Karpas-422 (cell line): ENCODE results near the gene FRS2. TPM values are rescaled to one million over a fixed set of nuclear protein-coding genes. Genes with fewer than 3 reads are reported as not detected.

Experiments used
- DNase-seq: peaks from one replicate; pipeline ENCODE4 v3.0.0-alpha.2; 2015
- H2AFZ ChIP-seq: fragments of 200-600 bp; sonication (generic); 2 replicates; pipeline ENCODE4 v1.6.1; 2014; ENCODE audit warnings: antibody characterized with exemption, low read length, mixed read lengths
- H3K27ac ChIP-seq: fragments of 200-600 bp; sonication (generic); 2 replicates; pipeline ENCODE4 v1.5.1; 2014; ENCODE audit warnings: mild to moderate bottlenecking, low read length, moderate library complexity
- H3K27me3 ChIP-seq: fragments of 200-600 bp; sonication (generic); 2 replicates; pipeline ENCODE4 v1.6.1; 2014; ENCODE audit warnings: low read length, mixed read lengths
- H3K36me3 ChIP-seq: fragments of 200-600 bp; sonication (generic); 2 replicates; pipeline ENCODE4 v1.6.1; 2014; ENCODE audit warnings: low read length, mixed read lengths; ENCODE audit not compliant: insufficient read depth
- H3K4me1 ChIP-seq: fragments of 200-600 bp; sonication (generic); 2 replicates; pipeline ENCODE4 v1.6.1; 2014; ENCODE audit warnings: mild to moderate bottlenecking, low read length, mixed read lengths
- H3K4me2 ChIP-seq: fragments of 200-600 bp; sonication (generic); 2 replicates; pipeline ENCODE4 v1.6.1; 2014; ENCODE audit warnings: low read length, low read depth, mild to moderate bottlenecking; ENCODE audit not compliant: poor library complexity, severe bottlenecking
- H3K4me3 ChIP-seq: fragments of 200-600 bp; sonication (generic); 2 replicates; pipeline ENCODE4 v1.5.1; 2014; ENCODE audit warnings: mild to moderate bottlenecking, antibody characterized with exemption, low read length, mixed read lengths
- H3K79me2 ChIP-seq: fragments of 200-600 bp; sonication (generic); 2 replicates; pipeline ENCODE4 v1.6.1; 2014; ENCODE audit warnings: mild to moderate bottlenecking, low read length, mixed read lengths
- H3K9ac ChIP-seq: fragments of 200-600 bp; sonication (generic); 2 replicates; pipeline ENCODE4 v1.6.0; 2014; ENCODE audit warnings: low read length
- H3K9me2 ChIP-seq: fragments of 200-600 bp; sonication (generic), shearing (Covaris generic); replicated peaks from 2 replicates; pipeline ENCODE4 v1.6.0; 2014; ENCODE audit warnings: mild to moderate bottlenecking, low read length, moderate library complexity; ENCODE audit not compliant: insufficient read depth
- H3K9me3 ChIP-seq: fragments of 300-700, 200-600 bp; sonication (generic); 2 replicates; pipeline ENCODE4 v1.6.1; 2014; ENCODE audit warnings: low read length, mixed read lengths
- H4K20me1 ChIP-seq: fragments of 200-600 bp; sonication (generic); 2 replicates; pipeline ENCODE4 v1.6.1; 2014; ENCODE audit warnings: mild to moderate bottlenecking, antibody characterized with exemption, low read length, low read depth; ENCODE audit not compliant: insufficient read depth
- total RNA-seq: library from RNA; depleted of rRNA; stranded (reverse); fragments of >200 nt; shearing (Covaris generic); gene quantifications from 2 replicates; pipeline ENCODE4 v1.2.3, GENCODE V29; 2014; ENCODE audit warnings: low replicate concordance

The FRS2 gene
- total RNA-seq, 1 experiment from 2014 or later = 26.1 TPM

DNA sequence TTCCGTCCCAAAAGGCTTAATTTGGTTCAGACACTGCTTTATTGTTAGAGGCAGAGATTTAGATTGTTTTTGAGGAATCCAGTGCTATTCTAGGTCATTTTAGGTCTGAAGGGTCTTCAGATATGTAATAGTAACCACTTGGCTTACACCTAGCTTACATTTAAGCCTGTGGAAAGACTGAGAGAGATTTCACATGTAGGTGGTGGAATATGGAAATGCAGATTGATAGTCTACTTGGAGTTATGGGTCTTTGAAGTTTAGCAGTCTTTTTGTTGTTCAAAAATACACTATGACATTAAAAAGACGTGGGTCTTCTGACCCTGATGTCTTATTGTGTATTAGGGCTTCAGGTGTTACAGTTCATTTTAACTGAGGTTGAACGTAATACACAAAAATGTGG is 63.7 kb downstream of the FRS2 start:
- Histone ChIP-seq H3K9me3 (no peaks in the 10 kb centered on the region), H3K9me2 (no peaks in the 10 kb centered on the region), H3K79me2 (peaks cover 79% of the 10 kb centered on the region), H3K27me3 (no peaks in the 10 kb centered on the region), H2AFZ (no peak overlapping the region), H4K20me1 (no peaks in the 10 kb centered on the region), H3K4me1 (peaks cover 2% of the 10 kb centered on the region), H3K9ac (no peak overlapping the region), H3K36me3 (no peaks in the 10 kb centered on the region; the same call in 1 of the 2 replicates), H3K4me3 (no peak overlapping the region), H3K4me2 (no peak overlapping the region), H3K27ac (no peak overlapping the region)
- no peak for DNase-seq

DNA sequence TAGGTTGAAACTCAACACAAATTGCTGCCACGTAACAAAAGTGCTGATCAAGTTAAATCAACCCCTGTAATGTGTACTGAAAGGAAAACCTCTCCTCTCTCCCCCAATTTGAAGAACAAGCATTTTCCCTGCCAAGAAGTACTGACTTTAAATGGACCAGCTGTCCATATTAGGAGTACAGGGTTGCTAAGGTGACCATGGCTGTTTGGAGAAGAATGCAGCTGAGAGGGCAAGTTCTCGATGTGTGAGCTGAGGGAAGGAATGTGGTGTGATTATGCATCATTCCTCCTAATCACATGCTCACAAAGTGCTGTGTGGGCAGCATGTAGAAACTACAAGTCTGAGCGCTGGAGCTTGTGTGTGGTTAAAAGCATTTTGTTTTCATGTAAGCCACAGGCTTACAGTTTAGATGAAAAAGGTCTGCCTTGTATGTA is 64.2 kb downstream of the FRS2 start:
- H3K4me3 ChIP-seq = no peak overlapping the region
- H3K9ac ChIP-seq = no peak overlapping the region
- H3K27ac ChIP-seq = no peak overlapping the region
- H3K4me1 ChIP-seq = no peaks in the 10 kb centered on the region
- no peaks in the 10 kb centered on the region for H3K9me2 ChIP-seq
- peaks cover 79% of the 10 kb centered on the region for H3K79me2 ChIP-seq
- H3K27me3 ChIP-seq = no peaks in the 10 kb centered on the region
- no peaks in the 10 kb centered on the region; the same call in 1 of the 2 replicates for H3K36me3 ChIP-seq
- no peak overlapping the region for H2AFZ ChIP-seq
- no peaks in the 10 kb centered on the region for H4K20me1 ChIP-seq
- H3K9me3 ChIP-seq = no peaks in the 10 kb centered on the region
- no peak for DNase-seq
- no peak overlapping the region for H3K4me2 ChIP-seq

GRCh38 chr12:69540987-69541386 is 70.8 kb downstream of the FRS2 start:
- Histone ChIP-seq H4K20me1 (no peaks in the 10 kb centered on the region), H3K4me2 (no peak overlapping the region), H3K9me2 (no peaks in the 10 kb centered on the region), H3K9me3 (0 out of 2 replicates have a peak, but pooled peaks cover 5% of the 10 kb centered on the region), H2AFZ (no peak overlapping the region), H3K9ac (no peak overlapping the region), H3K4me3 (no peak overlapping the region), H3K27me3 (no peaks in the 10 kb centered on the region), H3K4me1 (no peaks in the 10 kb centered on the region), H3K79me2 (peaks cover 27% of the 10 kb centered on the region), H3K36me3 (peaks cover 11% of the 10 kb centered on the region), H3K27ac (no peak overlapping the region)
- no peak for DNase-seq

DNA sequence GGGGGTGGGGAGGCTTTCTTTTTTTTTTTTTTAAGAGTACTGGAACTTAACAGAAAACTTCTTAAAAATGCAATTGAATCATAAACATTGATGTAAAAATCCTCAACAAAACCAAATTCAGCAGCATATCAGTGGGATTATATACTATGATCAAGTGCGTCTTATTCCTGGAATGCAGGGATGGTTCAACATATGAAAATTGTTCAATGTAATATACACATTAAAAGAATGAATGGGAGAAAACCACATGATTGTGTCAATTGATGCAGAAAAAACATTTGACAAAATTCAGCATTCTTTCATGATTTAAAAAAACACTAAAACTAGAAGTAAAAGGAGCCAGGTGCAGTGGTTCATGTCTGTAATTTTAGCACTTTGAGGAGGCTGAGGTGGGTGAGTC is 73.9 kb downstream of the FRS2 start:
- H3K27me3 ChIP-seq = no peaks in the 10 kb centered on the region
- peaks cover 11% of the 10 kb centered on the region for H3K36me3 ChIP-seq
- H2AFZ ChIP-seq = no peak overlapping the region
- H3K4me3 ChIP-seq = no peak overlapping the region
- H3K9ac ChIP-seq = no peak overlapping the region
- no peak for DNase-seq
- peaks cover 12% of the 10 kb centered on the region for H3K4me1 ChIP-seq
- no peak overlapping the region for H3K4me2 ChIP-seq
- no peak overlapping the region for H3K27ac ChIP-seq
- H4K20me1 ChIP-seq = no peaks in the 10 kb centered on the region
- 0 out of 2 replicates have a peak, but pooled peaks cover 10% of the 10 kb centered on the region for H3K79me2 ChIP-seq
- H3K9me3 ChIP-seq = 0 out of 2 replicates have a peak, but pooled peaks cover 5% of the 10 kb centered on the region
- no peaks in the 10 kb centered on the region for H3K9me2 ChIP-seq

DNA sequence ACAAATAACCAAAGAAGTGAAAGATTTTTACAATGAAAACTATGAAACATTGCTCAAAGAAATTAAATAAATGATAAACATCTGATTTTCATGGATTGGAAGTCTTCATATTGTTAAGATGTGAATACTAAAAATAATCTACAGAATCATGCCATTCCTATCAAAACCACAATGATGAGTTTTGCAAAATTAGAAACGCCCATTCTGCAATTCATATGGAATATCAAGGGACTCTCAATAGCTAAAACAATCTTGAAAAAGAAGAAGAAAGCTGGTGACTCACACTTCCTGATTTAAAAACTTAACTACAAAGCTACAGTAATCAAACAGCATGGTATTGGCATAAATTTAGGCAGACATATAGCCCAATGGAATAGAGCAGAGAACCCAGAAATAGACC is 74.9 kb downstream of the FRS2 start:
- Histone ChIP-seq H3K4me1 (peaks cover 18% of the 10 kb centered on the region), H3K4me3 (no peak overlapping the region), H3K79me2 (peaks cover 16% of the 10 kb centered on the region), H3K9me3 (0 out of 2 replicates have a peak, but pooled peaks cover 5% of the 10 kb centered on the region), H3K9ac (no peak overlapping the region), H3K27me3 (no peaks in the 10 kb centered on the region), H3K27ac (no peak overlapping the region), H3K36me3 (peaks cover 11% of the 10 kb centered on the region), H2AFZ (no peak overlapping the region), H3K9me2 (no peaks in the 10 kb centered on the region), H3K4me2 (no peak overlapping the region), H4K20me1 (no peaks in the 10 kb centered on the region)
- no peak for DNase-seq

GRCh38 chr12:69546693-69547438 is 76.7 kb downstream of the FRS2 start:
- Histone ChIP-seq H3K79me2 (peaks cover 32% of the 10 kb centered on the region), H3K4me3 (no peak overlapping the region), H3K36me3 (peaks cover 11% of the 10 kb centered on the region), H3K27ac (no peak overlapping the region), H3K9me3 (0 out of 2 replicates have a peak, but pooled peaks cover 5% of the 10 kb centered on the region), H4K20me1 (no peaks in the 10 kb centered on the region), H3K4me1 (peaks cover 18% of the 10 kb centered on the region), H3K9ac (no peak overlapping the region), H2AFZ (no peak overlapping the region), H3K9me2 (no peaks in the 10 kb centered on the region), H3K4me2 (no peak overlapping the region), H3K27me3 (no peaks in the 10 kb centered on the region)
- DNase-seq = no peak

DNA sequence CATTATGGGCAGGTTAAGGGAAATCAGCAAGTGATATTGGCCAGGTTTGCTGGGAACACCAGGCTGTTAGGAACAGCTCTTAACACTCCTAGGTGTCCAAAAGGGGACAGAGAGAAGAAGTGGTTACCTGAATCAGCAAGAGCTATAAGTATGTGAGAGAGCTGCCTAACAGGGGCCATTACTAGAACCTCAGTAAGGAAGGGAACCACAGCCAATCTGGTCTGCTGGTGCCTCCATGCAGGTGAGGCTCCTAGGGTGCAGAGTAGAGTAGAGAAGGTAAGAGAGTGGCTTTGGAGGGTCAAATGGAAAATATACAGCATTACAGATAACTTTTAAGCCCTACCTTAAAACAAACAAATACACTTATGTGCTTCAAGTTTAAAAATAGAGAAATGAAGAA is 78.5 kb downstream of the FRS2 start:
- DNase-seq = no peak
- peaks cover 39% of the 10 kb centered on the region for H3K79me2 ChIP-seq

DNA sequence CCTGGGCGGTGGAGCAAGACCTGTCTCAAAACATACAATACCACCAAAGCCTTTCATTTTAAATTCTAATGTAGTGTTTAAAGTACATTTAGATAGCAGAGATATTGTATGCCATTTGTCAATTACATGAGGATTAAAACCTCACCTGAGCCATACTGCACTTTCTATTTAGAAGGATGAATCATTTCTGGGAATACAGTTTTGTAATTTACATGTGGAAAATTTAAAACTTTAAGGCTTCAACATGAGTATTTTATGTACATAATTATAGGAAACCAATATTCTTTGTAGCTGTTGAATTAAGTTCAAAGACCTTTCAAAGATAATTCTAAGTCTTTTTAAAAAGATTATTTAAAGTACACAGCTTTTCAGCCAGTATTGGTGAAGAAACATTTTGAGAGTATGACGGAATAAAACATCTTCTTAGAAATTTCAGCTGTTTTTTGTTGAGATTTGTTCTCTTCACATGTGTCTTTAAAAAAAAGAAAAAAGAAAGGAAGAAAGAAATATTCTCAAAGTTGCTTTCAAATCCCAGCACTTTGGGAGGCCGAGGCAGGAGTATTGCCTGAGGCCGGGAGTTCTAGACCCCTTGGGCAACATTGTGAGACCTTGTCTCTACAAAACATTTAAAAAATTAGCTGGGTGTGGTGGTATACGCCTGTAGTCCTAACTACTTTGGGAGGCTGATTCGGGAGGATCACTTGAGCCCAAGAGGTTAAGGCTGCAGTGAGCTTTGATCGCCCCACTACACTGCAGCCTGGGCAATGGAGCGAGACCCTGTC is 80.6 kb downstream of the FRS2 start:
- no peaks in the 10 kb centered on the region for H4K20me1 ChIP-seq
- no peak overlapping the region for H3K9ac ChIP-seq
- no peak overlapping the region for H3K27ac ChIP-seq
- no peak for DNase-seq
- no peaks in the 10 kb centered on the region for H3K36me3 ChIP-seq
- no peak overlapping the region for H3K4me3 ChIP-seq
- H2AFZ ChIP-seq = no peak overlapping the region
- no peaks in the 10 kb centered on the region for H3K9me3 ChIP-seq
- no peak overlapping the region for H3K4me2 ChIP-seq
- peaks cover 55% of the 10 kb centered on the region for H3K79me2 ChIP-seq
- no peaks in the 10 kb centered on the region for H3K9me2 ChIP-seq
- H3K27me3 ChIP-seq = no peaks in the 10 kb centered on the region
- peaks cover 18% of the 10 kb centered on the region for H3K4me1 ChIP-seq

More for the DNA sequence above, 78.5 kb downstream of the FRS2 start:
- Histone ChIP-seq H3K36me3 (0 out of 2 replicates have a peak, but pooled peaks cover under 1% of the 10 kb centered on the region), H3K4me1 (peaks cover 18% of the 10 kb centered on the region), H3K4me2 (no peak overlapping the region), H3K9ac (no peak overlapping the region), H4K20me1 (no peaks in the 10 kb centered on the region), H3K9me2 (no peaks in the 10 kb centered on the region), H3K27ac (no peak overlapping the region), H3K9me3 (0 out of 2 replicates have a peak, but pooled peaks cover 3% of the 10 kb centered on the region), H2AFZ (no peak overlapping the region), H3K4me3 (no peak overlapping the region), H3K27me3 (no peaks in the 10 kb centered on the region)
